Mesendoderm (in vitro differentiated cells): Measurements from ENCODE around the gene HMHB1.

Experiments
- DNase-seq: peaks from one replicate; pipeline ENCODE4 v3.0.0; 2013
- H2AK5ac ChIP-seq: 2 replicates; pipeline ENCODE4 v1.6.1; 2013; ENCODE audit warnings: low read length, inconsistent platforms
- H2BK120ac ChIP-seq: 2 replicates; pipeline ENCODE4 v1.6.1; 2013; ENCODE audit warnings: low read depth, mild to moderate bottlenecking, low read length, moderate library complexity, mixed read lengths
- H2BK15ac ChIP-seq: replicated peaks from 2 replicates; pipeline ENCODE4 v1.6.1; 2013; ENCODE audit warnings: low read depth, mild to moderate bottlenecking, moderate library complexity
- H2BK5ac ChIP-seq: 2 replicates; pipeline ENCODE4 v1.6.1; 2013; ENCODE audit warnings: low read length, inconsistent platforms
- H3K18ac ChIP-seq: 2 replicates; pipeline ENCODE4 v1.6.1; 2013; ENCODE audit warnings: mild to moderate bottlenecking, low read length, mixed read lengths
- H3K23ac ChIP-seq: one replicate; pipeline ENCODE4 v1.6.1; 2013; ENCODE audit warnings: low read length
- H3K27ac ChIP-seq: 2 replicates; pipeline ENCODE4 v1.5.1; 2013; ENCODE audit warnings: low read depth, mild to moderate bottlenecking, inconsistent platforms, low read length, moderate library complexity
- H3K27me3 ChIP-seq: 2 replicates; pipeline ENCODE4 v1.6.1; 2013; ENCODE audit warnings: low read length, control low read depth, mild to moderate bottlenecking, inconsistent platforms; ENCODE audit not compliant: insufficient read depth, poor library complexity
- H3K36me3 ChIP-seq: 2 replicates; pipeline ENCODE4 v1.6.1; 2013; ENCODE audit warnings: low read length, inconsistent platforms; ENCODE audit not compliant: control insufficient read depth, insufficient read depth
- H3K4ac ChIP-seq: one replicate; pipeline ENCODE4 v1.6.1; 2013; ENCODE audit warnings: low read depth, mild to moderate bottlenecking, low read length, moderate library complexity
- H3K4me1 ChIP-seq: 2 replicates; pipeline ENCODE4 v1.6.1; 2013; ENCODE audit warnings: low read depth, low read length, inconsistent platforms; ENCODE audit not compliant: control insufficient read depth
- H3K4me2 ChIP-seq: 2 replicates; pipeline ENCODE4 v1.6.1; 2013; ENCODE audit warnings: low read length
- H3K4me3 ChIP-seq: 2 replicates; pipeline ENCODE4 v1.5.1; 2013; ENCODE audit warnings: mild to moderate bottlenecking, low read length
- H3K56ac ChIP-seq: one replicate; pipeline ENCODE4 v1.6.1; 2013; ENCODE audit warnings: low read length
- H3K79me1 ChIP-seq: 2 replicates; pipeline ENCODE4 v1.6.1; 2013; ENCODE audit warnings: low read length, inconsistent platforms
- H3K79me2 ChIP-seq: 2 replicates; pipeline ENCODE4 v1.6.1; 2013; ENCODE audit warnings: mild to moderate bottlenecking, low read length; ENCODE audit not compliant: control insufficient read depth, insufficient read depth
- H3K9ac ChIP-seq: 2 replicates; pipeline ENCODE4 v1.6.1; 2013; ENCODE audit warnings: low read length, inconsistent platforms
- H4K5ac ChIP-seq: one replicate; pipeline ENCODE4 v1.6.1; 2013; ENCODE audit warnings: low read length
- H4K8ac ChIP-seq: one replicate; pipeline ENCODE4 v1.6.1; 2013; ENCODE audit warnings: low read depth, mild to moderate bottlenecking, control low read depth, low read length, moderate library complexity
- WGBS: extraction: QIAGEN DNeasy Blood & Tissue Kit; methylation state at CpG from one replicate; pipeline ENCODE4 v1.1.7; 2013; ENCODE audit warnings: low lambda C conversion rate, missing lambda C conversion rate; ENCODE audit not compliant: insufficient coverage; ENCODE audit errors: extremely low coverage; 5-methylcytosine and 5-hydroxymethylcytosine counted together

HMHB1 gene

GRCh38 chr5:143826951-143827444, 15.0 kb downstream of the HMHB1 start:
- Histone ChIP-seq H3K4me1 (peaks cover 3% of the 10 kb centered on the region), H3K9ac (no peak overlapping the region), H3K79me1 (no peaks in the 10 kb centered on the region), H4K8ac (no peak overlapping the region), H3K79me2 (no peaks in the 10 kb centered on the region), H3K27ac (no peak overlapping the region), H3K23ac (no peak overlapping the region), H3K27me3 (no peaks in the 10 kb centered on the region), H2BK15ac (no peak overlapping the region), H3K4ac (no peak overlapping the region), H3K56ac (no peak overlapping the region), H3K4me3 (no peak overlapping the region), H3K4me2 (no peak overlapping the region), H2BK120ac (no peak overlapping the region), H3K18ac (no peak overlapping the region), H4K5ac (no peak overlapping the region), H2AK5ac (no peak overlapping the region), H2BK5ac (no peak overlapping the region), H3K36me3 (no peaks in the 10 kb centered on the region)
- WGBS = no CpG with 5 or more reads among the region's 3 CpGs
- peak; percentile 4 for DNase-seq

- Histone ChIP-seq H3K79me1 (no peaks in the 10 kb centered on the region), H3K4me3 (no peak overlapping the region), H3K79me2 (no peaks in the 10 kb centered on the region), H2BK15ac (no peak overlapping the region), H3K4me2 (no peak overlapping the region), H2BK120ac (no peak overlapping the region), H3K36me3 (no peaks in the 10 kb centered on the region), H4K8ac (no peak overlapping the region), H3K18ac (no peak overlapping the region), H3K4ac (no peak overlapping the region), H3K9ac (no peak overlapping the region), H2BK5ac (no peak overlapping the region), H4K5ac (no peak overlapping the region), H3K4me1 (peaks cover 3% of the 10 kb centered on the region), H3K27me3 (no peaks in the 10 kb centered on the region), H3K56ac (no peak overlapping the region), H3K27ac (no peak overlapping the region), H3K23ac (no peak overlapping the region), H2AK5ac (no peak overlapping the region)
- DNase-seq = peak; percentile 33
- no CpG with 5 or more reads among the region's 3 CpGs for WGBS
Observed at GRCh38 chr5:143828710-143829109, 16.7 kb downstream of the HMHB1 start.

- WGBS = no CpG with 5 or more reads among the region's 4 CpGs
- Histone ChIP-seq H2BK5ac (no peak overlapping the region), H3K23ac (no peak overlapping the region), H3K79me1 (no peaks in the 10 kb centered on the region), H3K27me3 (no peaks in the 10 kb centered on the region), H3K9ac (no peak overlapping the region), H3K27ac (no peak overlapping the region), H3K18ac (no peak overlapping the region), H3K79me2 (no peaks in the 10 kb centered on the region), H4K5ac (no peak overlapping the region), H3K4me1 (peaks cover 3% of the 10 kb centered on the region), H3K4me2 (no peak overlapping the region), H3K4ac (no peak overlapping the region), H3K56ac (no peak overlapping the region), H4K8ac (no peak overlapping the region), H2BK120ac (no peak overlapping the region), H2BK15ac (no peak overlapping the region), H3K4me3 (no peak overlapping the region), H2AK5ac (no peak overlapping the region), H3K36me3 (no peaks in the 10 kb centered on the region)
- DNase-seq = no peak
Observed at GRCh38 chr5:143833177-143833576, 21.2 kb downstream of the HMHB1 start.

- Histone ChIP-seq H3K27ac (no peak overlapping the region), H2BK15ac (no peak overlapping the region), H3K4ac (no peak overlapping the region), H3K9ac (no peak overlapping the region), H3K4me2 (no peak overlapping the region), H3K18ac (no peak overlapping the region), H3K36me3 (no peaks in the 10 kb centered on the region), H3K79me1 (no peaks in the 10 kb centered on the region), H3K56ac (no peak overlapping the region), H2AK5ac (no peak overlapping the region), H3K79me2 (no peaks in the 10 kb centered on the region), H2BK120ac (no peak overlapping the region), H2BK5ac (no peak overlapping the region), H3K4me1 (no peaks in the 10 kb centered on the region), H4K5ac (no peak overlapping the region), H3K4me3 (no peak overlapping the region), H3K27me3 (no peaks in the 10 kb centered on the region), H3K23ac (no peak overlapping the region), H4K8ac (no peak overlapping the region)
- no peak for DNase-seq
- no CpG with 5 or more reads among the region's 3 CpGs for WGBS
Observed at GRCh38 chr5:143835251-143835650, 23.3 kb downstream of the HMHB1 start.

GRCh38 chr5:143836161-143836725, 24.3 kb downstream of the HMHB1 start:
- no peaks in the 10 kb centered on the region for H3K79me1 ChIP-seq
- no peak for DNase-seq
- no peaks in the 10 kb centered on the region for H3K36me3 ChIP-seq
- H3K56ac ChIP-seq = no peak overlapping the region
- no peaks in the 10 kb centered on the region for H3K79me2 ChIP-seq
- no peak overlapping the region for H3K9ac ChIP-seq
- no peak overlapping the region for H2BK5ac ChIP-seq
- no peaks in the 10 kb centered on the region for H3K27me3 ChIP-seq
- no peak overlapping the region for H3K23ac ChIP-seq
- H3K4me2 ChIP-seq = no peak overlapping the region
- H3K4me1 ChIP-seq = no peaks in the 10 kb centered on the region
- H4K8ac ChIP-seq = no peak overlapping the region
- H4K5ac ChIP-seq = no peak overlapping the region
- no peak overlapping the region for H3K27ac ChIP-seq
- no peak overlapping the region for H3K4me3 ChIP-seq
- H2BK15ac ChIP-seq = no peak overlapping the region
- no peak overlapping the region for H2BK120ac ChIP-seq
- H3K4ac ChIP-seq = no peak overlapping the region
- WGBS = no CpG with 5 or more reads among the region's 2 CpGs
- H2AK5ac ChIP-seq = no peak overlapping the region
- no peak overlapping the region for H3K18ac ChIP-seq

- WGBS = no CpG with 5 or more reads among the region's 7 CpGs
- Histone ChIP-seq H2BK15ac (no peak overlapping the region), H2AK5ac (no peak overlapping the region), H3K4me2 (no peak overlapping the region), H3K18ac (no peak overlapping the region), H2BK5ac (no peak overlapping the region), H3K79me1 (no peaks in the 10 kb centered on the region), H3K4me1 (no peaks in the 10 kb centered on the region), H4K5ac (no peak overlapping the region), H3K79me2 (no peaks in the 10 kb centered on the region), H4K8ac (no peak overlapping the region), H3K4ac (no peak overlapping the region), H3K4me3 (no peak overlapping the region), H3K27me3 (no peaks in the 10 kb centered on the region), H3K9ac (no peak overlapping the region), H3K36me3 (no peaks in the 10 kb centered on the region), H2BK120ac (no peak overlapping the region), H3K23ac (no peak overlapping the region), H3K27ac (no peak overlapping the region), H3K56ac (no peak overlapping the region)
- no peak for DNase-seq
Observed at GRCh38 chr5:143837306-143837848, 25.4 kb downstream of the HMHB1 start.
